Sigmoid colon (tissue), 7 donors: ENCODE results near the gene MLF2. TPM values are rescaled to one million over a fixed set of nuclear protein-coding genes. Genes with fewer than 3 reads are reported as not detected.
A peak's percentile ranks its signal among the peaks of the same experiment; 100 is the strongest.
"Not testable (repeated sequence)": the region's sequence is repeated elsewhere in the genome, so short reads cannot be mapped to it uniquely, and the experiment has no call there.

Experiments used
- DNase-seq: peaks from one replicate; pipeline ENCODE4 v3.0.0-alpha.2; 2019
- H3K27ac ChIP-seq, 4 donors: fragments of 200-600 bp; sonication (generic); one replicate each; pipeline ENCODE4 v1.5.1; 2016 to 2019; ENCODE audit warnings: mild to moderate bottlenecking in 1 of 4
- H3K27me3 ChIP-seq, 3 donors: fragments of 200-600 bp; sonication (generic); one replicate each; pipeline ENCODE4 v1.5.1; 2019; ENCODE audit warnings: mild to moderate bottlenecking in 1 of 3
- H3K36me3 ChIP-seq, 4 donors: fragments of 200-600 bp; sonication (generic); one replicate each; pipeline ENCODE4 v1.5.1; 2016 to 2019
- H3K4me1 ChIP-seq, 4 donors: fragments of 200-600 bp; sonication (generic); one replicate each; pipeline ENCODE4 v1.5.1; 2017 to 2019
- H3K4me3 ChIP-seq, 4 donors: fragments of 200-600 bp; sonication (generic); one replicate each; pipeline ENCODE4 v1.5.1; 2017 to 2019; ENCODE audit warnings: mild to moderate bottlenecking in 2 of 4, moderate library complexity in 1 of 4
- H3K9me3 ChIP-seq, 4 donors: fragments of 200-600 bp in 3 of 4; sonication (generic) in 3 of 4; one replicate each; pipeline versions ENCODE4 v1.5.1 to v1.6.1; 2013 to 2019
- CTCF ChIP-seq, 4 experiments: fragments of 450-650 bp in 3 of 4; fragments of 200-600 bp in 1 of 4; IDR thresholded peaks; one replicate each; pipeline ENCODE4 v1.5.1; 2016 to 2019; ENCODE audit warnings: antibody characterized with exemption in 4 of 4, mild to moderate bottlenecking in 3 of 4, moderate library complexity in 2 of 4
- EP300 ChIP-seq, 4 donors: sonication (generic); formaldehyde crosslinking; IDR thresholded peaks; one replicate each; pipeline ENCODE4 v1.6.1; 2017; ENCODE audit warnings: antibody characterized with exemption in 4 of 4
- POLR2A ChIP-seq, 2 donors: fragments of 450-650 bp; IDR thresholded peaks; one replicate each; pipeline ENCODE4 v1.6.1; 2016; ENCODE audit warnings: antibody characterized with exemption in 2 of 2, mild to moderate bottlenecking in 2 of 2, moderate library complexity in 2 of 2
- POLR2AphosphoS5 ChIP-seq, 4 donors: sonication (generic); formaldehyde crosslinking; IDR thresholded peaks; one replicate each; pipeline ENCODE4 v1.6.1; 2017; ENCODE audit warnings: antibody characterized with exemption in 4 of 4
- WGBS, 2 donors: extraction: QIAGEN DNeasy Blood & Tissue Kit; methylation state at CpG; one replicate each; pipeline ENCODE4 v1.1.7; 2013; 5-methylcytosine and 5-hydroxymethylcytosine counted together
- intact Hi-C: fragments of 100-400 bp; cut with DNase I; formaldehyde crosslinking; loops from one replicate; pipeline ENCODE4 v1.15.1; 2023
- polyA plus RNA-seq, 3 donors: library from polyadenylated mRNA; stranded (reverse); fragments of 200-250 nt; gene quantifications; one replicate each; pipeline ENCODE4 v1.2.3, GENCODE V29; 2013
- total RNA-seq, 4 donors: library from RNA; depleted of rRNA; stranded (reverse); fragments of >200 nt; gene quantifications; one replicate each; pipeline ENCODE4 v1.1.0, GENCODE V29; 2016
- donor health status: healthy with polysubstance abuse.
- donor health status: Bipolar disorder and iron deficiency.
- donor health status: healthy.

Gene MLF2
- total and polyA plus RNA-seq, 7 donors = 148 to 220 (median 159) TPM

GRCh38 chr12:6748761-6749160 lies 4.2 kb downstream of the MLF2 start:
- 94 to 96% methylated on average over 28 of the region's 28 CpGs for WGBS, 2 donors
- no peak overlapping the region for H3K4me3 ChIP-seq

GRCh38 chr12:6747216-6747615 lies 5.7 kb downstream of the MLF2 start:
- DNase-seq = no peak
- Histone ChIP-seq H3K9me3 (no peaks in the 10 kb centered on the region), H3K4me3 (no peak overlapping the region), H3K4me1 (peaks cover 0 to 16% (median 10%) of the 10 kb centered on the region in 4 donors), H3K27ac (no peak overlapping the region), H3K36me3 (peaks cover 30 to 59% (median 47%) of the 10 kb centered on the region in 4 donors), H3K27me3 (no peaks in the 10 kb centered on the region)
- TF ChIP-seq POLR2AphosphoS5 (IDR thresholded peaks at IDR 0.05) (no peak), EP300 (IDR thresholded peaks at IDR 0.05) (no peak), CTCF (IDR thresholded peaks at IDR 0.05) (no peak), POLR2A (IDR thresholded peaks at IDR 0.05) (no peak)
- intact Hi-C loops = no loop called here
- 79 to 86% methylated on average over 4 of the region's 4 CpGs for WGBS, 2 donors

More at GRCh38 chr12:6748761-6749160, 4.2 kb downstream of the MLF2 start:
- TF ChIP-seq POLR2AphosphoS5 (IDR thresholded peaks at IDR 0.05) = no peak
- no peak for TF ChIP-seq CTCF (IDR thresholded peaks at IDR 0.05)
- TF ChIP-seq EP300 (IDR thresholded peaks at IDR 0.05) = no peak
- TF ChIP-seq POLR2A (IDR thresholded peaks at IDR 0.05) = no peak
- Histone ChIP-seq H3K9me3 (no peaks in the 10 kb centered on the region), H3K27me3 (no peaks in the 10 kb centered on the region), H3K27ac (no peak overlapping the region), H3K36me3 (peaks cover 30 to 59% (median 47%) of the 10 kb centered on the region in 4 donors), H3K4me1 (peaks cover 0 to 19% (median 14%) of the 10 kb centered on the region in 4 donors)
- intact Hi-C loops = no loop called here
- DNase-seq = no peak

GRCh38 chr12:6745741-6746525 lies 7.0 kb downstream of the MLF2 start:
- peaks cover 30 to 49% (median 38%) of the 10 kb centered on the region in 4 donors for H3K36me3 ChIP-seq
- TF ChIP-seq POLR2AphosphoS5 (IDR thresholded peaks at IDR 0.05) (no peak), CTCF (IDR thresholded peaks at IDR 0.05) (no peak), EP300 (IDR thresholded peaks at IDR 0.05) (no peak), POLR2A (IDR thresholded peaks at IDR 0.05) (no peak)
- peak overlapping the region in 1 of 4 donors; percentile 45 for H3K27ac ChIP-seq
- H3K9me3 ChIP-seq = no peaks in the 10 kb centered on the region
- no peak overlapping the region for H3K4me3 ChIP-seq
- H3K4me1 ChIP-seq = peaks cover 0 to 3% (median 0%) of the 10 kb centered on the region in 4 donors
- WGBS, 2 donors = 60 to 78% methylated on average over 13 of the region's 13 CpGs
- no peak for DNase-seq
- intact Hi-C loops = no loop called here
- H3K27me3 ChIP-seq = no peaks in the 10 kb centered on the region

- H3K4me3 ChIP-seq, H3K27me3 ChIP-seq, DNase-seq, intact Hi-C loops, H3K27ac ChIP-seq, H3K4me1 ChIP-seq, H3K9me3 ChIP-seq: not testable (repeated sequence)
- peaks cover 6 to 23% (median 12%) of the 10 kb centered on the region in 4 donors for H3K36me3 ChIP-seq
- WGBS, 2 donors = 37 to 63% methylated on average over 7 of the region's 7 CpGs
Measured at GRCh38 chr12:6743300-6743699, 9.6 kb downstream of the MLF2 start.

- Histone ChIP-seq H3K27me3 (no peaks in the 10 kb centered on the region), H3K9me3 (no peaks in the 10 kb centered on the region), H3K4me3 (no peak overlapping the region), H3K4me1 (no peaks in the 10 kb centered on the region), H3K36me3 (peaks cover 1 to 18% (median 7%) of the 10 kb centered on the region in 4 donors), H3K27ac (no peak overlapping the region)
- 73 to 86% methylated on average over 3 of the region's 3 CpGs for WGBS, 2 donors
- TF ChIP-seq EP300 (IDR thresholded peaks at IDR 0.05) (no peak), POLR2A (IDR thresholded peaks at IDR 0.05) (no peak), POLR2AphosphoS5 (IDR thresholded peaks at IDR 0.05) (no peak), CTCF (IDR thresholded peaks at IDR 0.05) (no peak)
- no peak for DNase-seq
- intact Hi-C loops = no loop called here
Measured at GRCh38 chr12:6742834-6743233, 10.1 kb downstream of the MLF2 start.

GRCh38 chr12:6742080-6742479 lies 10.9 kb downstream of the MLF2 start:
- H3K4me1 ChIP-seq, H3K9me3 ChIP-seq, H3K4me3 ChIP-seq, DNase-seq, H3K27ac ChIP-seq, intact Hi-C loops, H3K27me3 ChIP-seq: not testable (repeated sequence)
- peaks cover 0 to 11% (median 2%) of the 10 kb centered on the region in 4 donors for H3K36me3 ChIP-seq
- WGBS, 2 donors = 75 to 89% methylated on average over 12 of the region's 12 CpGs
